GM23248 (cell line): ENCODE data around the gene CCDC38. TPM values are rescaled to one million over a fixed set of nuclear protein-coding genes. Genes with fewer than 3 reads are reported as not detected.
A peak's percentile ranks its signal among the peaks of the same experiment; 100 is the strongest.

ENCODE experiments used
- DNase-seq: peaks from one replicate; pipeline ENCODE4 v3.0.0-alpha.2; 2015
- H2AFZ ChIP-seq: fragments of 200-600 bp; sonication (generic); 2 replicates; pipeline ENCODE4 v1.6.1; 2016; ENCODE audit warnings: antibody characterized with exemption
- H3F3A ChIP-seq: fragments of 200-600 bp; sonication (generic); 2 replicates; pipeline ENCODE4 v1.6.1; 2016; ENCODE audit warnings: mild to moderate bottlenecking, antibody characterized with exemption, mixed run types; ENCODE audit not compliant: insufficient read depth
- H3K27ac ChIP-seq: fragments of 200-600 bp; sonication (generic); 2 replicates; pipeline ENCODE4 v1.5.1; 2016; ENCODE audit warnings: mild to moderate bottlenecking
- H3K27me3 ChIP-seq: fragments of 200-600 bp; sonication (generic); replicated peaks from 2 replicates; pipeline ENCODE4 v1.6.1; 2016; ENCODE audit warnings: mild to moderate bottlenecking; ENCODE audit not compliant: insufficient read depth
- H3K36me3 ChIP-seq: fragments of 200-600 bp; sonication (generic); 2 replicates; pipeline ENCODE4 v1.6.1; 2016; ENCODE audit warnings: low read depth, mild to moderate bottlenecking
- H3K4me1 ChIP-seq: fragments of 200-600 bp; sonication (generic); 2 replicates; pipeline ENCODE4 v1.6.1; 2016; ENCODE audit warnings: mild to moderate bottlenecking; ENCODE audit not compliant: insufficient read depth
- H3K4me2 ChIP-seq: fragments of 200-600 bp; sonication (generic); one replicate; pipeline ENCODE4 v1.6.1; 2016; ENCODE audit warnings: mild to moderate bottlenecking; ENCODE audit not compliant: unreplicated experiment
- H3K4me3 ChIP-seq: fragments of 200-600 bp; sonication (generic); 2 replicates; pipeline ENCODE4 v1.5.1; 2016; ENCODE audit warnings: mild to moderate bottlenecking
- H3K79me2 ChIP-seq: fragments of 200-600 bp; sonication (generic); 2 replicates; pipeline ENCODE4 v1.6.1; 2016; ENCODE audit warnings: mild to moderate bottlenecking; ENCODE audit not compliant: insufficient read depth
- H3K9ac ChIP-seq: fragments of 200-600 bp; sonication (generic); 2 replicates; pipeline ENCODE4 v1.6.1; 2016; ENCODE audit warnings: mild to moderate bottlenecking
- H3K9me2 ChIP-seq: fragments of 200-600 bp; sonication (generic); 2 replicates; pipeline ENCODE4 v1.6.1; 2016; ENCODE audit warnings: mixed run types, mild to moderate bottlenecking, moderate library complexity; ENCODE audit not compliant: insufficient read depth
- H3K9me3 ChIP-seq: fragments of 200-600 bp; sonication (generic); one replicate; pipeline ENCODE4 v1.6.1; 2017; ENCODE audit warnings: low read depth
- H4K20me1 ChIP-seq: fragments of 200-600 bp; sonication (generic); 2 replicates; pipeline ENCODE4 v1.6.0; 2016; ENCODE audit not compliant: insufficient read depth
- EZH2 ChIP-seq: fragments of 200-600 bp; sonication (generic); IDR thresholded peaks from 2 replicates; pipeline ENCODE4 v1.6.1; 2018; ENCODE audit warnings: antibody characterized with exemption, mild to moderate bottlenecking; ENCODE audit not compliant: insufficient read depth, poor library complexity, severe bottlenecking
- EZH2phosphoT487 ChIP-seq: fragments of 200-600 bp; sonication (generic); IDR thresholded peaks from 2 replicates; pipeline ENCODE4 v1.6.1; 2018; ENCODE audit warnings: antibody characterized with exemption, moderate library complexity, mild to moderate bottlenecking, low read depth; ENCODE audit not compliant: insufficient read depth
- WGBS, 2 experiments: methylation state at CpG; one replicate each; pipeline ENCODE4 v1.1.6; 2015 to 2017; ENCODE audit warnings: low lambda C conversion rate in 2 of 2, low coverage in 1 of 2; ENCODE audit errors: missing lambda C conversion rate in 2 of 2; 5-methylcytosine and 5-hydroxymethylcytosine counted together
- in situ Hi-C: fragments of 300-500 bp; cut with MboI; formaldehyde crosslinking; loops from 2 replicates; pipeline ENCODE4 v1.15.0; 2020
- polyA plus RNA-seq: library from polyadenylated mRNA; unstranded; fragments of >200 nt; fragmentation: Nextera tagmentation; extraction: Ambion mirVana; gene quantifications from 2 replicates; pipeline ENCODE4 v1.2.1, GENCODE V29; 2016
- total RNA-seq: library from RNA; depleted of rRNA; stranded (reverse); fragments of >200 nt; shearing (Covaris generic); gene quantifications from 2 replicates; pipeline ENCODE4 v1.2.3, GENCODE V29; 2014; rRNA removed

The CCDC38 gene
- total and polyA plus RNA-seq, 2 experiments from 2014 or later, result under 0.01 to 0.06 TPM

DNA sequence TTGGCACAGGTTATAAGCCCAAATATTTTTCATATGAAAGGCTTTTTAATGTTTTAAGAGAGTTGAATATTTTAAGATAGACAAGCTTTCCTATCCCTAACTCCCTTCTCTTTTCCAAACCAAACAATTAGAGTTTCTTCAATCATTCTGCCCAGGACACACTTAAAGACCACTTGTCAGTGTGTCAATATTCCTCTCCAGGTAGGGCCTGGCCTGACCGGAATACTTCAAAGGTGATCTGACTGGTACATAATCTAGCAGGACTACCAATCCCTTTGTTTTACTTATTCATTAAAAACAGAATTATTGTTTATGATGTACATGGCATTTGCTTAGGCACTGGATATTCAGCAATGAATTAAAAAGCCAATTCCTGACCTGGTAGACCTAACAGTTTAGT is 107.8 kb downstream of the CCDC38 start:
- H3K9me3 ChIP-seq, result no peaks in the 10 kb centered on the region
- no peak for DNase-seq
- no peaks in the 10 kb centered on the region for H3K79me2 ChIP-seq
- no peaks in the 10 kb centered on the region for H3K9me2 ChIP-seq
- in situ Hi-C loops, result no loop called here
- H3K27me3 ChIP-seq, result peaks cover 61% of the 10 kb centered on the region
- peaks cover 25% of the 10 kb centered on the region for H3K4me1 ChIP-seq
- no peak for TF ChIP-seq EZH2phosphoT487
- TF ChIP-seq EZH2, result no peak
- no peak overlapping the region for H3K4me2 ChIP-seq
- no peaks in the 10 kb centered on the region for H3K36me3 ChIP-seq
- no peaks in the 10 kb centered on the region for H4K20me1 ChIP-seq
- no peak overlapping the region for H3K27ac ChIP-seq
- no peak overlapping the region for H3K4me3 ChIP-seq
- 97 to 100% methylated on average over 1 of the region's 1 CpG for WGBS, 2 experiments
- H2AFZ ChIP-seq, result no peak overlapping the region
- H3K9ac ChIP-seq, result no peak overlapping the region
- peaks cover 25% of the 10 kb centered on the region for H3F3A ChIP-seq

- Histone ChIP-seq H3K27me3 (peaks cover 84% of the 10 kb centered on the region), H3F3A (peaks cover 2% of the 10 kb centered on the region), H3K27ac (no peak overlapping the region), H3K79me2 (no peaks in the 10 kb centered on the region), H3K9ac (no peak overlapping the region), H3K4me1 (0 out of 2 replicates have a peak, but pooled peaks cover under 1% of the 10 kb centered on the region), H3K9me3 (no peaks in the 10 kb centered on the region), H3K4me2 (no peak overlapping the region), H3K36me3 (no peaks in the 10 kb centered on the region), H3K9me2 (no peaks in the 10 kb centered on the region), H3K4me3 (no peak overlapping the region), H2AFZ (no peak overlapping the region), H4K20me1 (no peaks in the 10 kb centered on the region)
- 68 to 69% methylated on average over 2 of the region's 2 CpGs for WGBS, 2 experiments
- TF ChIP-seq EZH2phosphoT487 (no peak), EZH2 (no peak)
- DNase-seq, result no peak
- in situ Hi-C loops, result no loop called here
Measured at GRCh38 chr12:95830335-95831089, 111.9 kb downstream of the CCDC38 start.

- TF ChIP-seq EZH2 (no peak), EZH2phosphoT487 (no peak)
- in situ Hi-C loops, result no loop called here
- H3K27me3 ChIP-seq, result peaks cover 85% of the 10 kb centered on the region
- no peaks in the 10 kb centered on the region for H3K36me3 ChIP-seq
- no peak overlapping the region for H3K27ac ChIP-seq
- H3K9ac ChIP-seq, result no peak overlapping the region
- no peaks in the 10 kb centered on the region for H3K79me2 ChIP-seq
- no peak overlapping the region for H3K4me2 ChIP-seq
- H3K9me3 ChIP-seq, result no peaks in the 10 kb centered on the region
- H3K4me3 ChIP-seq, result no peak overlapping the region
- no peaks in the 10 kb centered on the region for H3F3A ChIP-seq
- H3K4me1 ChIP-seq, result no peaks in the 10 kb centered on the region
- H4K20me1 ChIP-seq, result no peaks in the 10 kb centered on the region
- DNase-seq, result no peak
- no peak overlapping the region for H2AFZ ChIP-seq
- H3K9me2 ChIP-seq, result no peaks in the 10 kb centered on the region
Measured at GRCh38 chr12:95829395-95829794, 113.0 kb downstream of the CCDC38 start.

GRCh38 chr12:95820096-95820703 is 122.2 kb downstream of the CCDC38 start:
- H3K4me3 ChIP-seq, result no peak overlapping the region
- TF ChIP-seq EZH2phosphoT487 (no peak), EZH2 (no peak)
- no peaks in the 10 kb centered on the region for H3K9me2 ChIP-seq
- peak; percentile 76 for DNase-seq
- no peaks in the 10 kb centered on the region for H3K4me1 ChIP-seq
- no peaks in the 10 kb centered on the region for H3K79me2 ChIP-seq
- H3K27me3 ChIP-seq, result peaks cover 33% of the 10 kb centered on the region
- WGBS, 2 experiments, result 0 to 3% methylated on average over 1 of the region's 1 CpG
- H3K9ac ChIP-seq, result no peak overlapping the region
- no peaks in the 10 kb centered on the region for H3K36me3 ChIP-seq
- no peak overlapping the region for H2AFZ ChIP-seq
- in situ Hi-C loops, result no loop called here
- no peaks in the 10 kb centered on the region for H3K9me3 ChIP-seq
- no peaks in the 10 kb centered on the region for H3F3A ChIP-seq
- no peak overlapping the region for H3K27ac ChIP-seq
- no peaks in the 10 kb centered on the region for H4K20me1 ChIP-seq
- no peak overlapping the region for H3K4me2 ChIP-seq

Other genes starting within 250 kb of the CCDC38 start
- gene NTN4, start 151.8 kb downstream of the CCDC38 start, total RNA-seq, result 63.7 and 76.6 TPM in 2 replicates
- gene NTN4, start 151.8 kb downstream of the CCDC38 start, polyA plus RNA-seq, result 35.2 and 36.9 TPM in 2 replicates
- 5.1 and 10.4 TPM in 2 replicates for gene SNRPF, start 83.7 kb downstream of the CCDC38 start, total RNA-seq
- 42.5 and 42.6 TPM in 2 replicates for gene SNRPF, start 83.7 kb downstream of the CCDC38 start, polyA plus RNA-seq
- 1.1 and 1.3 TPM in 2 replicates for gene AMDHD1, start 717 bp upstream of the CCDC38 start, total RNA-seq
- 0.22 and 0.38 TPM in 2 replicates for gene AMDHD1, start 717 bp upstream of the CCDC38 start, polyA plus RNA-seq
- gene HAL, start 53.7 kb upstream of the CCDC38 start, total RNA-seq, result not detected in 2 replicates
- not detected in 2 replicates for gene HAL, start 53.7 kb upstream of the CCDC38 start, polyA plus RNA-seq
- 58.6 and 62.9 TPM in 2 replicates for gene LTA4H, start 93.0 kb upstream of the CCDC38 start, total RNA-seq
- gene LTA4H, start 93.0 kb upstream of the CCDC38 start, polyA plus RNA-seq, result 45.2 and 46.2 TPM in 2 replicates